ENCODE data around the gene STK10. TPM values are rescaled to one million over a fixed set of nuclear protein-coding genes. Genes with fewer than 3 reads are reported as not detected.

STK10 gene
- total and polyA plus RNA-seq, 2 donors (not counting 1 experiment from before 2014, with no cell fraction given), result 97.9 to 253 TPM

DNA sequence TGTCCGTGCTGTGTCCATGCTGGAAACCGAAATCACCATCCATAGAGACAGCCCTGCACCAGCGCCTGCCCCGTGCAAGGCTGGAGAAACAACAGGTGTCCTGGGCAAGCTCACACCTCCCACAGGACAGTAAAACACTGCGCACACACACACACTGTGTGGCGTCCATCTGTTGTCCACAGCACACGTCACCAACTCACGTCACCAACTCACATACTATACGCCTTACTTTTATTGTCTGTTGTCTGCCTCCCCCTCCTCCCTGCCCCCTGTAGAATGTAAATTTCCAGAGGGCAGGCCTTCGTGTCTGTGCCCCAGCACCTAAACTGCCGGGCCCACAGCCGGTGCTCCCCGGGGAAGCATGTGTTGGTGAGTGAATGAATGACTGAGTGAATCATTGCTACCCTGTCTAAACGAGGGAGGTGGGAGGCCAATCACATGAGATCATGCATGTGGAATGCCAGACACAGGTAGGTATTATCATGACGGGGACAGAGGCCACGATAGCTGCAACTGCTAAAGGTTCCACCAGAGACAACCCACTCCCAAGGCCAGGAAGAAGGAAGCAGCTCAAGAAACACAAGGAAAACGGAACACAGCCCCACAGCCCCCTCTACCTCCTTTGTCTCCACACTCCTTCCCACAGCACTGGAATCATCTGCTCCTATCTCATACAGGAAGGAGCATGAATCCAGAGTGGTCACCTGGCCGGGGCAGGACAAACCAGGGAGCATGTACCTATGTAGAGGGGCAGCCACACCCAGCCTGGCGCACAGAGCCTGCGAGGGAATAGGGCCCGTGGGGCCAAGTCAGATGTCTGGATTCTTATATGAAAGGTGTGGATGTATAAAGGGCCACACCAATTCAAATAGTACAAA, 41.9 kb downstream of the STK10 start:
- Histone ChIP-seq H3K79me2 (ENCODE audit: control insufficient read depth, insufficient read depth, low read length) (peaks cover 99% of the 10 kb centered on the region), H4K20me1 (ENCODE audit: control insufficient read depth, insufficient read depth, low read length, poor library complexity, severe bottlenecking) (peaks cover 98% of the 10 kb centered on the region), H3K4me1 (ENCODE audit: control insufficient read depth in 2 of 2, insufficient read depth in 2 of 2, low read length in 2 of 2) (peaks cover 21 to 34% of the 10 kb centered on the region in 2 donors), H3K27ac (ENCODE audit: low read length in 2 of 2) (no peak overlapping the region), H3K36me3 (replicated peaks in 1 of 2; ENCODE audit: control extremely low read depth in 1 of 2, control insufficient read depth in 1 of 2, extremely low read depth in 1 of 2, insufficient read depth in 2 of 2, low read length in 1 of 2) (peaks cover 4 to 51% of the 10 kb centered on the region in 2 experiments), H3K9me3 (ENCODE audit: control extremely low read depth in 1 of 3, control insufficient read depth in 2 of 3, insufficient read depth in 1 of 3, low read length in 2 of 3) (no peaks in the 10 kb centered on the region), H3K9ac (ENCODE audit: low read length) (no peak overlapping the region), H3K4me3 (ENCODE audit: control extremely low read depth in 1 of 5, extremely low read depth in 1 of 5, insufficient read depth in 1 of 5, low read depth in 2 of 5, low read length in 4 of 5) (no peak overlapping the region), H3K27me3 (replicated peaks in 1 of 4; ENCODE audit: control extremely low read depth in 1 of 4, control insufficient read depth in 3 of 4, insufficient read depth in 4 of 4, low read length in 3 of 4) (no peaks in the 10 kb centered on the region), H3K4me2 (replicated peaks; ENCODE audit: low read depth, low read length, poor library complexity, severe bottlenecking) (no peak overlapping the region), H2AFZ (ENCODE audit: insufficient read depth, low read depth, low read length, poor library complexity, severe bottlenecking) (no peak overlapping the region)
- CTCF ChIA-PET, result interaction anchor here (0.7 kb wide), 1 partner anchor 13 kb away, joined by 3 read pairs; no protein-coding TSS in a partner anchor
- H3K27me3 Mint-ChIP-seq, result no peaks in the 10 kb centered on the region
- POLR2A ChIA-PET, result no interaction called here
- H3K27ac Mint-ChIP-seq, result peak overlapping the region; percentile 68
- DNase-seq (no peak), ATAC-seq (ENCODE audit: low read depth) (no peak)
- H3K4me1 Mint-ChIP-seq, result peaks cover 60% of the 10 kb centered on the region
- WGBS (ENCODE audit: insufficient coverage), result 94% methylated on average over 19 of the region's 21 CpGs
- H3K4me3 Mint-ChIP-seq, result no peak overlapping the region
- intact Hi-C loops (cut with micrococcal nuclease), result no loop called here
- TF ChIP-seq, protein P1, sequence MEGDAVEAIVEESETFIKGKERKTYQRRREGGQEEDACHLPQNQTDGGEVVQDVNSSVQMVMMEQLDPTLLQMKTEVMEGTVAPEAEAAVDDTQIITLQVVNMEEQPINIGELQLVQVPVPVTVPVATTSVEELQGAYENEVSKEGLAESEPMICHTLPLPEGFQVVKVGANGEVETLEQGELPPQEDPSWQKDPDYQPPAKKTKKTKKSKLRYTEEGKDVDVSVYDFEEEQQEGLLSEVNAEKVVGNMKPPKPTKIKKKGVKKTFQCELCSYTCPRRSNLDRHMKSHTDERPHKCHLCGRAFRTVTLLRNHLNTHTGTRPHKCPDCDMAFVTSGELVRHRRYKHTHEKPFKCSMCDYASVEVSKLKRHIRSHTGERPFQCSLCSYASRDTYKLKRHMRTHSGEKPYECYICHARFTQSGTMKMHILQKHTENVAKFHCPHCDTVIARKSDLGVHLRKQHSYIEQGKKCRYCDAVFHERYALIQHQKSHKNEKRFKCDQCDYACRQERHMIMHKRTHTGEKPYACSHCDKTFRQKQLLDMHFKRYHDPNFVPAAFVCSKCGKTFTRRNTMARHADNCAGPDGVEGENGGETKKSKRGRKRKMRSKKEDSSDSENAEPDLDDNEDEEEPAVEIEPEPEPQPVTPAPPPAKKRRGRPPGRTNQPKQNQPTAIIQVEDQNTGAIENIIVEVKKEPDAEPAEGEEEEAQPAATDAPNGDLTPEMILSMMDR (IDR thresholded peaks at IDR 0.05), result no peak
- H3K9me3 Mint-ChIP-seq (ENCODE audit: insufficient read depth), result no peaks in the 10 kb centered on the region
